ENCODE data around the gene PNPLA6.

Gene PNPLA6

GRCh38 chr19:7603919-7604318, 68.4 kb downstream of the PNPLA6 start:
- no peak for DNase-seq

- DNase-seq, result peak; percentile 62
Measured at GRCh38 chr19:7605490-7606222, 70.1 kb downstream of the PNPLA6 start.

DNA sequence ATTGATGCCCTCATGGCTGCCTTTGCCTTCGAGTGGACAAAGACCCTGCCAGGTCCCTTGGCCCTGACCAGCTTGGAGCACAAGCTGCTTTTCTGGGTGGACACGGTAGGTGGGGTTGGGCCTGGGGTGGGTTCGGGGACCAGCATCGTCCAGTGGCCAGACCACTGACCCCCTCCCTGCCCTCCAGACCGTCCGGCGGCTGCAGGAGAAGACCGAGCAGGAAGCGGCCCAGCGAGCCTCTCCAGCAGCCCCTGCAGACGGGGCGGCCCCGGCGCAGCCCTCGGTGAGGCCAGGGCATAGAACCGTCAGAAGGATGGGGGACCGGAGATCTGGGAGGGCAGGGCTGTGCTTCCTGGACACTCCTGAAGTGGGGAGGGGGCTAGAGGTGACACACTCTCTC, 70.8 kb downstream of the PNPLA6 start:
- DNase-seq, result no peak

GRCh38 chr19:7607212-7607873, 71.8 kb downstream of the PNPLA6 start:
- DNase-seq, result no peak

DNA sequence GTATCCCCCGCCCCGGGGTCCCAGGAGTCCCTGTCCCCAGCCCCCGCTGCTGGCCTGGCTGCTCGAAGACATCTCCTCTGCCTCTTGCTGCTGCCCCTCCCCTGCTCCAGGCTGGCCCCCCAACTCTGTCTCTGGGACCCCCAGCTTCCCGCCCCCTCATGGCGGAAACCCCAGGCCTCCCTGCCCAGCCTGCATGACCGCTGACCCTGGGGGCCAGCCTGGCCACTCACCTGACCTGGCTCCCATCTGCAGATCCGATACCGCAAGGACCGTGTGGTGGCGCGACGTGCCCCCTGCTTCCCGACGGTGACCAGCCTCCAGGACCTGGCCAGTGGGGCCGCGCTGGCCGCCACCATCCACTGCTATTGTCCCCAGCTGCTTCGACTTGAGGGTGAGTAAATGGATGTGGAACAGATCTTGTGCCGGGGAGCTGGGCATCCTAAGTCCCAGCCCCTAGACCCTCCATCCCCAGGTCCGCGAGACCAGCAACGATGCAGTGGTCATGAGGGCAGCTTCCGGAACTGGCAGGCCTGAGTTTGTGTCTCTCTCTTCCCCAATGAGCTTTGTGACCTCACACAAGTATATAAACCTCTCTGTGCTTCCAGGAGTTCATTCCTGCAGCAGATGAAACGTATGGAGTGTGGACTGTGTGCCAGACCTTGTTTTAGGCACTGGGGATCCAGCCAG, 72.5 kb downstream of the PNPLA6 start:
- DNase-seq, result no peak

DNA sequence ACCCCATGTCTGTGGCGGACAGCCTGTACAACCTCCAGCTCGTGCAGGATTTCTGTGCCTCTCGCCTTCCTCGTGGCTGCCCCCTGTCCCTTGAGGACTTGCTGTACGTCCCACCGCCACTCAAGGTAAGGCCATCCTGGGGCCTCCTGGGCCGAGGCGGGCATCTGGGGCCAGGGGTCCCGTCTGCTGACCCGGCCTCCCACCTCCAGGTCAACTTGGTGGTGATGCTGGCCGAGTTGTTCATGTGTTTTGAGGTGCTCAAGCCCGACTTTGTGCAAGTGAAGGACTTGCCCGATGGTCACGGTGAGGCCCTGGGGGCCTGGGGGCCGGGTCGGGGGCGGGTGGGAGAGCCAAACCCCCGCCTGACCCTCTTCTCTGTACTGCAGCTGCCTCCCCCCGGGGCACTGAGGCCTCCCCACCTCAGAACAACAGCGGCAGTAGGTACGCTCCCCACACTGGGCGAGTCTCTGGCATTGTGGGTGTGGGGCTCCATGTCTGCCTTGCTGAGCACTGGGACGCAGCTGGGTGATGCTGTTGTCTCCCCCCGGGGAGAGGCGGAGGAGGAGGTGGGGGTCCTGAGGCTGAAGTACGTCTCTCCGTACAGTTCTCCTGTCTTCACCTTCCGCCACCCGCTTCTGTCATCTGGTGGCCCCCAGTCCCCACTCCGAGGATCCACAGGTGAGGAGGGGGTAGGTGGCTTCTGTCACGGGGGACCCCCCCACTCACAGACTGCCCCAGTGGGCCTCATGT, 75.1 kb downstream of the PNPLA6 start:
- no peak for DNase-seq
